ENCODE measurements around the gene CPNE5. TPM values are rescaled to one million over a fixed set of nuclear protein-coding genes. Genes with fewer than 3 reads are reported as not detected.
A peak's percentile ranks its signal among the peaks of the same experiment; 100 is the strongest.

The CPNE5 gene
- total and polyA plus RNA-seq, 9 of the 15 experiments (the other 6 are each of a cell fraction or from before 2014, with no cell fraction given), result 0.14 to 1.0 (median 0.46) TPM; not detected in 2

DNA sequence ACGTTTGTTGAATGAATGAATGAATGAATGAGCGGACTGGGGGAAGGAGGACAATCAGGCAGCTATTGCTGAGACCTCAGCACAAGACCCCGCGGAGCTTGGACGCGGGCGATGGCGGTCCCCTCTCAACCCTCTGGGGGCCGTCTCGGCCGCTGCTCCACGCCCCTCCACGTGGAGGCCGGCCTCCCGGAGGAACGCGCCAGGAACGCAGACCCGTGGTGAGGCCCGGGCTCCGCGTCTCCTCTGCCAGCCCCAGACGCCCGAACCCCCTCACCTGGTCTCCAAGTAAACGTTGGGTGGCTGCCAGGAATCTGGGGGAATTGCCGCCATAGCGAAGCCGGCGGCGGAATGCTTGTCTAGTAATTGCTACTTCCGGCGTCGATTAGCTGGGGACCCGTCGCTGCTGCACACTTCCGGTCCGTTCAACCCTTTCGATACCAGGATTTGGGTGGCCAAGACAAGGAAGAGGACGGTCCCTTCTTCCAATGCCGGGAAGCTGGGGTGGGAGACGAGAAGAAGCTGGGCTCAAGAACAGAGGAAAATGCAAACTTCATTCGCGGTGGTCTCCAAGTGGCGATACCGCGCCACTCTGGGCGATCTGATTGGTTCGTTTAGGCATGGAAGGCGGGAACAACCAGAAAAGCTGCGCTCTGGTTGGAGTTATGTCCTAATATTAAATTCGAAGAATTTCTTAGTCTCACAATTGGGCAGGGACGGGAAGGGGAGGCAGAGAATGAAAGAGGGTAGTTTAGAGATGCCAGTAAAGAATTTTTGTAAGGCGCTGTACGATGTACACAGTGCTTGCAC is 35.4 kb upstream of the CPNE5 start, which contains the start of gene PPIL1 (continued):
- TF ChIP-seq, protein P1, sequence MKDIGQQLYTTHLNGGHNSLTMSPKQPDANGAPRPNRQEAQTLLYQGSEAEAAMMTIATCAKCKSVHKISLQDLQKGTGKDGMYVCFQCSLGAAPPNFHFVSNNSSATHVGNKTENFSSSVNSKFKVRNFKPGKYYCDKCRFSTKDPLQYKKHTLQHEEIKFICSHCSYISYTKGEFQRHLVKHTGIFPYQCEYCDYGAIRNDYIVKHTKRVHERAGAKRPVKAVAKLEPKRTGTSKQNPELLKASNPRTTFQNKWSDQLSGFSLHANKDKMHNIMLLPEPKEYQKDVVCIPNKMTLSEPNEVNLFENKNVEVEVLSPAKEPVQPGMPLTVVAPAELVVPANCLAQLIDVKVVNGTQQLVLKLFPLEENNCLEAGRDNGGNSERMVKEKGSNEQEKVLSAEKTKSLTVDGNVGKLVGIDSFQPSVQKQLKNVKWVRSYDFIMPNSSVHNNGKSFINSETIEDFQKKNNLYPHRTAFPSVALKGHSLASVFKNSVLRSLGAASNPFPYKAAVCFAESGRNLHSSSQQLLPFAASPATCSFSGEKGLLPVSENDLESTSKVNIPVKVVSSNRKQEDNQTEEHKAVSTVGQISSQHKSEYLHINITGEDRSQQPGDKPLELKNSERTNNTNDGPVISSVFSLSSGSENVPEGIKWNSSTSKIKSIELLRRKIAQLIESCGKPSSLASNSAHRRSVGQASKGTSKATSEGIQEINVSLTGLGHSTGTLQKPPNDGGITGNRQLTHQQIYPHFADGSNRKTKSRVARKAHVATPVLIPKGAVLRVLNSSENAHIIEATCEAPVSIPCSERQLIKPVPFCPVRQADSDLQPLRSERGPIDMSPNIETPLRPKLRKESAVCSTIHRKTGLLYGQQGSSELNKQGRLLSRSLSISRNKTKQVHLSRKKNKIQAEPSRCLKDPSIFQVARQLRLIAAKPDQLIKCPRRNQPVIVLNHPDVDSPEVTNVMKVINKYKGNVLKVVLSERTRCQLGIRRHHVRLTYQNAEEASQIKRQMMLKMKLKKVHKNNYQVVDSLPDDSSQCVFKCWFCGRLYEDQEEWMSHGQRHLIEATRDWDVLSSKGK (CRISPR knock-in tag; IDR thresholded peaks at IDR 0.05), result no peak
- TF ChIP-seq ZBTB7A (IDR thresholded peaks at IDR 0.05; ENCODE audit: borderline replicate concordance, control insufficient read depth, low read depth, low read length) (peak; percentile 75), SRF (CRISPR knock-in tag; IDR thresholded peaks at IDR 0.05) (peak in 1 of 2 experiments; percentile 16; a peak in 1 of 4 replicates), MTA3 (IDR thresholded peaks at IDR 0.05; ENCODE audit: borderline replicate concordance) (peak; percentile 85; the same call in 1 of the 2 replicates), NONO (IDR thresholded peaks at IDR 0.05; ENCODE audit: low read depth in 2 of 2, low read length in 1 of 2) (peak in 1 of 2 experiments; percentile 35; a peak in 1 of 4 replicates), TEAD1 (CRISPR knock-in tag; IDR thresholded peaks at IDR 0.05) (peak; percentile 53 to 97; a peak in 3 of 4 replicates), CAMTA2 (CRISPR knock-in tag; conservative IDR thresholded peaks at IDR 0.05) (0 out of 2 replicates have a peak, but pooled peaks have one; percentile 28), ZFP1 (CRISPR knock-in tag; IDR thresholded peaks at IDR 0.05) (no peak), SOX6 (IDR thresholded peaks at IDR 0.05) (peak; percentile 41; the same call in 1 of the 2 replicates), SNIP1 (IDR thresholded peaks at IDR 0.05; ENCODE audit: low read depth) (no peak)
- TF ChIP-seq, protein P2, sequence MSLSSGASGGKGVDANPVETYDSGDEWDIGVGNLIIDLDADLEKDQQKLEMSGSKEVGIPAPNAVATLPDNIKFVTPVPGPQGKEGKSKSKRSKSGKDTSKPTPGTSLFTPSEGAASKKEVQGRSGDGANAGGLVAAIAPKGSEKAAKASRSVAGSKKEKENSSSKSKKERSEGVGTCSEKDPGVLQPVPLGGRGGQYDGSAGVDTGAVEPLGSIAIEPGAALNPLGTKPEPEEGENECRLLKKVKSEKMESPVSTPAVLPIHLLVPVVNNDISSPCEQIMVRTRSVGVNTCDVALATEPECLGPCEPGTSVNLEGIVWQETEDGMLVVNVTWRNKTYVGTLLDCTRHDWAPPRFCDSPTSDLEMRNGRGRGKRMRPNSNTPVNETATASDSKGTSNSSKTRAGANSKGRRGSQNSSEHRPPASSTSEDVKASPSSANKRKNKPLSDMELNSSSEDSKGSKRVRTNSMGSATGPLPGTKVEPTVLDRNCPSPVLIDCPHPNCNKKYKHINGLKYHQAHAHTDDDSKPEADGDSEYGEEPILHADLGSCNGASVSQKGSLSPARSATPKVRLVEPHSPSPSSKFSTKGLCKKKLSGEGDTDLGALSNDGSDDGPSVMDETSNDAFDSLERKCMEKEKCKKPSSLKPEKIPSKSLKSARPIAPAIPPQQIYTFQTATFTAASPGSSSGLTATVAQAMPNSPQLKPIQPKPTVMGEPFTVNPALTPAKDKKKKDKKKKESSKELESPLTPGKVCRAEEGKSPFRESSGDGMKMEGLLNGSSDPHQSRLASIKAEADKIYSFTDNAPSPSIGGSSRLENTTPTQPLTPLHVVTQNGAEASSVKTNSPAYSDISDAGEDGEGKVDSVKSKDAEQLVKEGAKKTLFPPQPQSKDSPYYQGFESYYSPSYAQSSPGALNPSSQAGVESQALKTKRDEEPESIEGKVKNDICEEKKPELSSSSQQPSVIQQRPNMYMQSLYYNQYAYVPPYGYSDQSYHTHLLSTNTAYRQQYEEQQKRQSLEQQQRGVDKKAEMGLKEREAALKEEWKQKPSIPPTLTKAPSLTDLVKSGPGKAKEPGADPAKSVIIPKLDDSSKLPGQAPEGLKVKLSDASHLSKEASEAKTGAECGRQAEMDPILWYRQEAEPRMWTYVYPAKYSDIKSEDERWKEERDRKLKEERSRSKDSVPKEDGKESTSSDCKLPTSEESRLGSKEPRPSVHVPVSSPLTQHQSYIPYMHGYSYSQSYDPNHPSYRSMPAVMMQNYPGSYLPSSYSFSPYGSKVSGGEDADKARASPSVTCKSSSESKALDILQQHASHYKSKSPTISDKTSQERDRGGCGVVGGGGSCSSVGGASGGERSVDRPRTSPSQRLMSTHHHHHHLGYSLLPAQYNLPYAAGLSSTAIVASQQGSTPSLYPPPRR (CRISPR knock-in tag; IDR thresholded peaks at IDR 0.05; ENCODE audit: borderline replicate concordance), result no peak
- TF ChIP-seq, protein P3, sequence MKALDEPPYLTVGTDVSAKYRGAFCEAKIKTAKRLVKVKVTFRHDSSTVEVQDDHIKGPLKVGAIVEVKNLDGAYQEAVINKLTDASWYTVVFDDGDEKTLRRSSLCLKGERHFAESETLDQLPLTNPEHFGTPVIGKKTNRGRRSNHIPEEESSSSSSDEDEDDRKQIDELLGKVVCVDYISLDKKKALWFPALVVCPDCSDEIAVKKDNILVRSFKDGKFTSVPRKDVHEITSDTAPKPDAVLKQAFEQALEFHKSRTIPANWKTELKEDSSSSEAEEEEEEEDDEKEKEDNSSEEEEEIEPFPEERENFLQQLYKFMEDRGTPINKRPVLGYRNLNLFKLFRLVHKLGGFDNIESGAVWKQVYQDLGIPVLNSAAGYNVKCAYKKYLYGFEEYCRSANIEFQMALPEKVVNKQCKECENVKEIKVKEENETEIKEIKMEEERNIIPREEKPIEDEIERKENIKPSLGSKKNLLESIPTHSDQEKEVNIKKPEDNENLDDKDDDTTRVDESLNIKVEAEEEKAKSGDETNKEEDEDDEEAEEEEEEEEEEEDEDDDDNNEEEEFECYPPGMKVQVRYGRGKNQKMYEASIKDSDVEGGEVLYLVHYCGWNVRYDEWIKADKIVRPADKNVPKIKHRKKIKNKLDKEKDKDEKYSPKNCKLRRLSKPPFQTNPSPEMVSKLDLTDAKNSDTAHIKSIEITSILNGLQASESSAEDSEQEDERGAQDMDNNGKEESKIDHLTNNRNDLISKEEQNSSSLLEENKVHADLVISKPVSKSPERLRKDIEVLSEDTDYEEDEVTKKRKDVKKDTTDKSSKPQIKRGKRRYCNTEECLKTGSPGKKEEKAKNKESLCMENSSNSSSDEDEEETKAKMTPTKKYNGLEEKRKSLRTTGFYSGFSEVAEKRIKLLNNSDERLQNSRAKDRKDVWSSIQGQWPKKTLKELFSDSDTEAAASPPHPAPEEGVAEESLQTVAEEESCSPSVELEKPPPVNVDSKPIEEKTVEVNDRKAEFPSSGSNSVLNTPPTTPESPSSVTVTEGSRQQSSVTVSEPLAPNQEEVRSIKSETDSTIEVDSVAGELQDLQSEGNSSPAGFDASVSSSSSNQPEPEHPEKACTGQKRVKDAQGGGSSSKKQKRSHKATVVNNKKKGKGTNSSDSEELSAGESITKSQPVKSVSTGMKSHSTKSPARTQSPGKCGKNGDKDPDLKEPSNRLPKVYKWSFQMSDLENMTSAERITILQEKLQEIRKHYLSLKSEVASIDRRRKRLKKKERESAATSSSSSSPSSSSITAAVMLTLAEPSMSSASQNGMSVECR (CRISPR knock-in tag; IDR thresholded peaks at IDR 0.05), result peak; percentile 98
